ENCODE results near the gene EXOC3L4.
"Not testable (repeated sequence)": the region's sequence is repeated elsewhere in the genome, so short reads cannot be mapped to it uniquely, and the experiment has no call there.

The EXOC3L4 gene

GRCh38 chr14:103094406-103095209 lies at the start of gene EXOC3L4:
Gene EXOC3L4 (plus strand): TSS chr14:103094725. CDS start chr14:103100220, 5,495 bp downstream.
- no peak for DNase-seq (ENCODE audit: low spot score)

GRCh38 chr14:103045371-103045869 lies 49.1 kb upstream of the EXOC3L4 start:
- DNase-seq (ENCODE audit: low spot score), result peak; percentile 40

GRCh38 chr14:103047453-103047852 lies 47.1 kb upstream of the EXOC3L4 start:
- not testable (repeated sequence) for DNase-seq (ENCODE audit: low spot score)

- DNase-seq (ENCODE audit: low spot score), result no peak
Observed at GRCh38 chr14:103050935-103051334, 43.6 kb upstream of the EXOC3L4 start.

- no peak for DNase-seq (ENCODE audit: low spot score)
Observed at GRCh38 chr14:103052407-103052806, 42.1 kb upstream of the EXOC3L4 start.

- no peak for DNase-seq (ENCODE audit: low spot score)
Observed at GRCh38 chr14:103055695-103056094, 38.8 kb upstream of the EXOC3L4 start.

GRCh38 chr14:103056322-103057027 lies 38.0 kb upstream of the EXOC3L4 start:
- no peak for DNase-seq (ENCODE audit: low spot score)

GRCh38 chr14:103057028-103057371 lies 37.5 kb upstream of the EXOC3L4 start:
- peak; percentile 21 for DNase-seq (ENCODE audit: low spot score)

- DNase-seq (ENCODE audit: low spot score), result peak; percentile 76
Observed at GRCh38 chr14:103057372-103058163, 37.0 kb upstream of the EXOC3L4 start, which contains the start of gene CDC42BPB. Gene CDC42BPB (minus strand): TSS chr14:103057549. CDS start chr14:103057173, 376 bp downstream.

- no peak for DNase-seq (ENCODE audit: low spot score)
Observed at GRCh38 chr14:103058164-103059055, 36.1 kb upstream of the EXOC3L4 start.

GRCh38 chr14:103059556-103059955 lies 35.0 kb upstream of the EXOC3L4 start:
- DNase-seq (ENCODE audit: low spot score), result no peak

- DNase-seq (ENCODE audit: low spot score), result no peak
Observed at GRCh38 chr14:103061482-103061976, 33.0 kb upstream of the EXOC3L4 start.

- DNase-seq (ENCODE audit: low spot score), result no peak
Observed at GRCh38 chr14:103064436-103064835, 30.1 kb upstream of the EXOC3L4 start.

GRCh38 chr14:103064978-103065377 lies 29.5 kb upstream of the EXOC3L4 start:
- DNase-seq (ENCODE audit: low spot score), result no peak

- no peak for DNase-seq (ENCODE audit: low spot score)
Observed at GRCh38 chr14:103065861-103066260, 28.7 kb upstream of the EXOC3L4 start.

- DNase-seq (ENCODE audit: low spot score), result no peak
Observed at GRCh38 chr14:103066399-103066798, 28.1 kb upstream of the EXOC3L4 start.

- DNase-seq (ENCODE audit: low spot score), result no peak
Observed at GRCh38 chr14:103067231-103067954, 27.1 kb upstream of the EXOC3L4 start.

GRCh38 chr14:103068351-103069073 lies 26.0 kb upstream of the EXOC3L4 start:
- no peak for DNase-seq (ENCODE audit: low spot score)

GRCh38 chr14:103070263-103070885 lies 24.2 kb upstream of the EXOC3L4 start:
- no peak for DNase-seq (ENCODE audit: low spot score)

Data from germinal center (tissue), 1 donor.